ENCODE results near the gene SHFL. TPM values are rescaled to one million over a fixed set of nuclear protein-coding genes. Genes with fewer than 3 reads are reported as not detected.
A peak's percentile ranks its signal among the peaks of the same experiment; 100 is the strongest.

SHFL gene
- total and polyA plus RNA-seq, 2 of the 4 experiments (the other 2 are of a cell fraction), result 9.0 to 32.1 TPM

DNA sequence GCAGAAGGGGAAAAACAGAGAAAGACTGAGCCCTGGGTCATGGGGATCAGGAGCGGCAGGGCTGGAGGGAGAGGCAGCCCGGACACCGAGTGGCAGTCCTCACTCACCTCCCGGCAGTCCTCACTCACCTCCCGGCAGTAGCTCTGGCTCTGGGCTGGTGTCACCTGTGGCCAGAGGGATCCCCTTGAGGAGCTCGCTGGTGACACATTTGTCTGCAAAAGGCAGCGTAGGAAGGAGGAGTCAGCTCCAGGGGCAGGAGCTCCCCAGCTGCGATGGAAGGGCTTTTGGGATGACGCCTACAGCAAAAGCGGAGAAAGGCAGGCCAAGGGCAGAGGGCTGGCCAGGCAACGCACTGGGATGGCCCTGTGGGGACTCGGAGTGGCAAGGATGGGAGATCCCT lies 32.8 kb downstream of the SHFL start:
- peak overlapping the region; percentile 96 for H3K27ac ChIP-seq (ENCODE audit: insufficient read depth, low read length)
- peak overlapping the region; percentile 100 for H2AK9ac ChIP-seq (replicated peaks; ENCODE audit: low read depth, low read length, poor library complexity)
- no peaks in the 10 kb centered on the region for H3K27me3 ChIP-seq (ENCODE audit: control insufficient read depth, insufficient read depth, low read length)
- H3K9me3 ChIP-seq (ENCODE audit: control insufficient read depth, insufficient read depth, low read length), result no peaks in the 10 kb centered on the region
- no peak overlapping the region for H2BK120ac ChIP-seq (ENCODE audit: low read depth, low read length)
- peaks cover 11 to 35% of the 10 kb centered on the region in 2 experiments; a peak in 3 of 4 replicates for H3K79me1 ChIP-seq (ENCODE audit: low read depth in 1 of 2, low read length in 2 of 2)
- peaks cover 9% of the 10 kb centered on the region for H3K4me1 ChIP-seq (ENCODE audit: control insufficient read depth, insufficient read depth, low read length)
- H3K4me2 ChIP-seq (ENCODE audit: low read depth, low read length), result peak overlapping the region; percentile 99
- intact Hi-C loops (cut with micrococcal nuclease) (no loop called here), in situ Hi-C loops (cut with MboI; ENCODE audit: low sequenced_read_pairs) (no loop called here), dilution Hi-C loops (cut with HindIII; ENCODE audit: low sequenced_read_pairs, unreplicated experiment) (no loop called here)
- H3K4ac ChIP-seq (ENCODE audit: low read depth, low read length), result peak overlapping the region; percentile 79
- no peak overlapping the region for H2BK15ac ChIP-seq (ENCODE audit: low read depth, low read length)
- peak overlapping the region; percentile 46 for H3K23ac ChIP-seq (ENCODE audit: low read depth, low read length)
- H3K9ac ChIP-seq (ENCODE audit: low read depth, low read length), result peak overlapping the region; percentile 96
- H2AK5ac ChIP-seq (ENCODE audit: low read depth, low read length), result peak overlapping the region; percentile 95
- TF ChIP-seq MXI1 (IDR thresholded peaks at IDR 0.05; ENCODE audit: borderline replicate concordance, low read depth, low read length) (no peak), NFE2L2 (IDR thresholded peaks at IDR 0.05; ENCODE audit: low read depth, low read length) (no peak), RFX5 (IDR thresholded peaks at IDR 0.05; ENCODE audit: low read depth, low read length) (no peak), MAZ (IDR thresholded peaks at IDR 0.05; ENCODE audit: borderline replicate concordance, low read depth, low read length) (no peak), CEBPB (IDR thresholded peaks at IDR 0.05; ENCODE audit: low read depth, low read length) (no peak), RAD21 (IDR thresholded peaks at IDR 0.05; ENCODE audit: low read length) (no peak), FOS (IDR thresholded peaks at IDR 0.05; ENCODE audit: low read depth, low read length) (no peak), BHLHE40 (IDR thresholded peaks at IDR 0.05; ENCODE audit: low read depth, low read length) (no peak), SMC3 (IDR thresholded peaks at IDR 0.05; ENCODE audit: low read depth, low read length) (no peak)
- TF ChIP-seq, protein P1, sequence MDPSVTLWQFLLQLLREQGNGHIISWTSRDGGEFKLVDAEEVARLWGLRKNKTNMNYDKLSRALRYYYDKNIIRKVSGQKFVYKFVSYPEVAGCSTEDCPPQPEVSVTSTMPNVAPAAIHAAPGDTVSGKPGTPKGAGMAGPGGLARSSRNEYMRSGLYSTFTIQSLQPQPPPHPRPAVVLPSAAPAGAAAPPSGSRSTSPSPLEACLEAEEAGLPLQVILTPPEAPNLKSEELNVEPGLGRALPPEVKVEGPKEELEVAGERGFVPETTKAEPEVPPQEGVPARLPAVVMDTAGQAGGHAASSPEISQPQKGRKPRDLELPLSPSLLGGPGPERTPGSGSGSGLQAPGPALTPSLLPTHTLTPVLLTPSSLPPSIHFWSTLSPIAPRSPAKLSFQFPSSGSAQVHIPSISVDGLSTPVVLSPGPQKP (IDR thresholded peaks at IDR 0.05; ENCODE audit: borderline replicate concordance, low read depth, low read length), result no peak
- TF ChIP-seq, protein P2, sequence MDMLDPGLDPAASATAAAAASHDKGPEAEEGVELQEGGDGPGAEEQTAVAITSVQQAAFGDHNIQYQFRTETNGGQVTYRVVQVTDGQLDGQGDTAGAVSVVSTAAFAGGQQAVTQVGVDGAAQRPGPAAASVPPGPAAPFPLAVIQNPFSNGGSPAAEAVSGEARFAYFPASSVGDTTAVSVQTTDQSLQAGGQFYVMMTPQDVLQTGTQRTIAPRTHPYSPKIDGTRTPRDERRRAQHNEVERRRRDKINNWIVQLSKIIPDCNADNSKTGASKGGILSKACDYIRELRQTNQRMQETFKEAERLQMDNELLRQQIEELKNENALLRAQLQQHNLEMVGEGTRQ (IDR thresholded peaks at IDR 0.05; ENCODE audit: low read depth, low read length), result no peak
- peak overlapping the region; percentile 82 for H2BK5ac ChIP-seq (ENCODE audit: low read depth, low read length, poor library complexity, severe bottlenecking)
- H4K8ac ChIP-seq (ENCODE audit: low read depth in 2 of 2, low read length in 2 of 2), result peak overlapping the region; percentile 79 to 99; a peak in 3 of 4 replicates
- no peak overlapping the region for H3K18ac ChIP-seq (ENCODE audit: low read depth, low read length)
- peak overlapping the region; percentile 92 for H2AFZ ChIP-seq (replicated peaks; ENCODE audit: low read length, poor library complexity)
- 66% methylated on average over 4 of the region's 12 CpGs; no CpG with 5 or more reads in 1 of the 2 experiments for WGBS, 2 experiments (ENCODE audit: extremely low coverage in 2 of 2, insufficient read length in 1 of 2)
- DNase-seq (no peak), ATAC-seq (ENCODE audit: low read depth) (peak; percentile 1)
- peak overlapping the region; percentile 93 for H3K14ac ChIP-seq (replicated peaks; ENCODE audit: low read depth, low read length)
- no peak overlapping the region for H2BK20ac ChIP-seq (ENCODE audit: low read depth, low read length)
- ChIA-PET CTCF (interaction anchor here (0.6 to 1.0 kb wide), 2 partner anchors 87 to 131 kb away, joined by 3 to 4 read pairs; no protein-coding TSS in a partner anchor), POLR2A (ENCODE audit: unreplicated experiment) (no interaction called here)
- H3K36me3 ChIP-seq (ENCODE audit: control insufficient read depth, insufficient read depth, low read length), result peaks cover 38% of the 10 kb centered on the region
- H4K5ac ChIP-seq (ENCODE audit: low read depth, low read length), result peak overlapping the region; percentile 87; the same call in 1 of the 2 replicates
- BruUV-seq (replicated peaks), result no TSS peak
- H4K20me1 ChIP-seq (ENCODE audit: insufficient read depth, low read length), result peaks cover 20% of the 10 kb centered on the region
- no peaks in the 10 kb centered on the region for H3K9me1 ChIP-seq (ENCODE audit: insufficient read depth, low read length)
- peak overlapping the region; percentile 93 for H3K4me3 ChIP-seq (ENCODE audit: insufficient read depth, low read depth, low read length)
- H3K56ac ChIP-seq (ENCODE audit: extremely low read depth, insufficient read depth, low read length), result no peak overlapping the region; the same call in 1 of the 2 replicates
- H4K91ac ChIP-seq (ENCODE audit: insufficient read depth, low read depth, low read length), result peak overlapping the region; percentile 50; the same call in 1 of the 2 replicates

Data from IMR-90 (cell line).